GM12878 (cell line): Measurements from ENCODE around the gene CDCA8. TPM values are rescaled to one million over a fixed set of nuclear protein-coding genes. Genes with fewer than 3 reads are reported as not detected.

Source experiments
- ATAC-seq: fragments of 200-7000 bp; cut with Tn5 transposase; 3 replicates; pipeline ENCODE4 v1.9.1; 2020; ENCODE audit warnings: mild to moderate bottlenecking, moderate library complexity
- BruUV-seq: library from RNA; stranded (reverse); fragments of 400-500 nt; replicated peaks from 2 replicates; lab custom pipeline; 2021; lab: Mats Ljungman, UMichigan
- CTCF ChIA-PET: fragments of 300-600 bp; sonication (Branson Sonifier 250); formaldehyde crosslinking; extraction: SDS; loops from one replicate; lab custom pipeline; 2021; ENCODE audit warnings: inconsistent platforms; lab: Yijun Ruan, JAX
- POLR2A ChIA-PET: fragments of 350-600 bp; formaldehyde crosslinking; extraction: SDS; loops from one replicate; lab custom pipeline; 2021; ENCODE audit warnings: inconsistent platforms; lab: Charles Lee
- RAD21 ChIA-PET: fragments of 300-600 bp; sonication (Branson Sonifier 250); formaldehyde crosslinking; loops from one replicate; lab custom pipeline; 2023; ENCODE audit warnings: antibody characterized with exemption; ENCODE audit not compliant: unreplicated experiment; lab: Charles Lee
- SMC1A ChIA-PET: fragments of 300-600 bp; sonication (Branson Sonifier 250); formaldehyde crosslinking; loops from one replicate; lab custom pipeline; 2023; ENCODE audit not compliant: unreplicated experiment, uncharacterized antibody; lab: Charles Lee
- DNase-seq: peaks from one replicate; pipeline ENCODE4 v3.0.0-alpha.2; 2011; ENCODE audit warnings: low read depth, low spot score
- FAIRE-seq: peaks from 3 replicates; lab custom pipeline; 2011; peaks lifted over from hg19 to GRCh38; lab: Jason Lieb, UNC
- H2AFZ ChIP-seq: 2 replicates; pipeline ENCODE4 v1.6.0; 2011; ENCODE audit warnings: low read depth, low read length, control low read depth; ENCODE audit not compliant: control insufficient read depth
- H3K27ac ChIP-seq: 2 replicates; pipeline ENCODE4 v1.5.1; 2011; ENCODE audit warnings: control low read depth; ENCODE audit not compliant: control insufficient read depth, insufficient read depth
- H3K27me3 ChIP-seq, 2 experiments: replicated peaks in 1 of 2; 2 replicates each; pipeline versions ENCODE4 v1.6.0 to v1.6.1; 2011; ENCODE audit warnings: low read length in 1 of 2; ENCODE audit not compliant: control insufficient read depth in 2 of 2, insufficient read depth in 2 of 2
- H3K36me3 ChIP-seq, 2 experiments: 2 replicates each; pipeline ENCODE4 v1.5.1; 2011; ENCODE audit warnings: low read length in 1 of 2; ENCODE audit not compliant: control insufficient read depth in 2 of 2, insufficient read depth in 2 of 2
- H3K4me1 ChIP-seq: 2 replicates; pipeline ENCODE4 v1.6.1; 2011; ENCODE audit warnings: mild to moderate bottlenecking, low read length, moderate library complexity, mixed read lengths; ENCODE audit not compliant: control insufficient read depth, insufficient read depth
- H3K4me2 ChIP-seq: 2 replicates; pipeline ENCODE4 v1.6.0; 2011; ENCODE audit warnings: control low read depth; ENCODE audit not compliant: control insufficient read depth, insufficient read depth
- H3K4me3 ChIP-seq: fragments of 200-600 bp; sonication (generic); 2 replicates; pipeline ENCODE4 v1.5.1; 2016
- H3K79me2 ChIP-seq: 2 replicates; pipeline ENCODE4 v1.6.0; 2011; ENCODE audit warnings: low read length; ENCODE audit not compliant: control insufficient read depth, insufficient read depth
- H3K9ac ChIP-seq: 2 replicates; pipeline ENCODE4 v1.8.0; 2011; ENCODE audit warnings: low read length, control low read depth, mixed read lengths; ENCODE audit not compliant: control insufficient read depth, insufficient read depth
- H3K9me3 ChIP-seq: replicated peaks from 3 replicates; pipeline ENCODE4 v1.5.1; 2011; ENCODE audit warnings: mild to moderate bottlenecking, low read length; ENCODE audit not compliant: control insufficient read depth, insufficient read depth
- H4K20me1 ChIP-seq: 2 replicates; pipeline ENCODE4 v1.6.0; 2011; ENCODE audit not compliant: control insufficient read depth, insufficient read depth
- ATF2 ChIP-seq: IDR thresholded peaks from 2 replicates; pipeline ENCODE4 v1.6.1; 2012; ENCODE audit warnings: low read length, inconsistent platforms
- BMI1 ChIP-seq: fragments of 450-650 bp; IDR thresholded peaks from 2 replicates; pipeline ENCODE4 v1.6.1; 2016; ENCODE audit warnings: mild to moderate bottlenecking, moderate library complexity, borderline replicate concordance
- CBX5 ChIP-seq: sonication (generic); IDR thresholded peaks from 2 replicates; pipeline ENCODE4 v1.6.1; 2016; ENCODE audit warnings: low read depth, moderate library complexity, mild to moderate bottlenecking, inconsistent platforms
- CEBPZ ChIP-seq: fragments of 150-350 bp; IDR thresholded peaks from 2 replicates; pipeline ENCODE4 v1.6.1; 2016; ENCODE audit warnings: low read depth, low read length
- CREM ChIP-seq: IDR thresholded peaks from 2 replicates; pipeline ENCODE4 v1.6.1; 2014; ENCODE audit warnings: antibody characterized with exemption, low read depth
- GABPA ChIP-seq: IDR thresholded peaks from 2 replicates; pipeline ENCODE4 v1.6.1; 2014; ENCODE audit warnings: antibody characterized with exemption, low read depth, mild to moderate bottlenecking, inconsistent platforms
- IRF5 ChIP-seq: fragments of 450-650 bp; IDR thresholded peaks from 2 replicates; pipeline ENCODE4 v1.6.1; 2017; ENCODE audit warnings: borderline replicate concordance
- JUND ChIP-seq: IDR thresholded peaks from 2 replicates; pipeline ENCODE4 v1.6.1; 2012; ENCODE audit warnings: low read depth, mild to moderate bottlenecking, low read length, improper control_type of control experiment, moderate library complexity
- LARP7 ChIP-seq: fragments of 450-650 bp; IDR thresholded peaks from 2 replicates; pipeline ENCODE4 v1.6.1; 2017; ENCODE audit warnings: mild to moderate bottlenecking
- MTA2 ChIP-seq: fragments of 450-650 bp; IDR thresholded peaks from 2 replicates; pipeline ENCODE4 v1.6.1; 2016; ENCODE audit warnings: low read depth, mild to moderate bottlenecking, moderate library complexity
- NR2F1 ChIP-seq: fragments of 450-650 bp; conservative IDR thresholded peaks from 2 replicates; pipeline ENCODE4 v1.6.1; 2017; ENCODE audit warnings: mild to moderate bottlenecking
- SKIL ChIP-seq: fragments of 450-650 bp; IDR thresholded peaks from 2 replicates; pipeline ENCODE4 v1.6.1; 2017; ENCODE audit warnings: mild to moderate bottlenecking, low read depth, inconsistent platforms; ENCODE audit not compliant: poor library complexity, severe bottlenecking
- SP1 ChIP-seq: IDR thresholded peaks from one replicate; pipeline ENCODE4 v1.6.1; 2011; ENCODE audit warnings: low read depth, low read length
- ZNF24 ChIP-seq: fragments of 450-650 bp; IDR thresholded peaks from 2 replicates; pipeline ENCODE4 v1.6.1; 2017; ENCODE audit warnings: antibody characterized with exemption, mild to moderate bottlenecking
- ZNF384 ChIP-seq: IDR thresholded peaks from 2 replicates; pipeline ENCODE4 v1.6.1; 2012; ENCODE audit warnings: low read depth, mild to moderate bottlenecking, low read length, improper control_type of control experiment, borderline replicate concordance
- WGBS: methylation state at CpG from one replicate; pipeline ENCODE4 v1.1.6; 2016; ENCODE audit warnings: low lambda C conversion rate; ENCODE audit not compliant: insufficient replicate concordance, insufficient coverage; ENCODE audit errors: missing lambda C conversion rate; 5-methylcytosine and 5-hydroxymethylcytosine counted together
- in situ Hi-C: fragments of 300-500 bp; cut with MboI; formaldehyde crosslinking; loops from 9 replicates; pipeline ENCODE4 v1.14.3; 2018; ENCODE audit warnings: mixed read lengths
- intact Hi-C: fragments of 100-400 bp; cut with micrococcal nuclease; formaldehyde crosslinking; loops from one replicate; pipeline ENCODE4 v1.14.2; 2022; ENCODE audit not compliant: unreplicated experiment
- polyA plus RNA-seq, 11 experiments: library from polyadenylated mRNA; depleted of rRNA in 4 of 11; unstranded in 6 of 11; stranded (reverse) in 5 of 11; fragments of >200 nt; fragmentation: Nextera tagmentation in 4 of 11; fragmentation: Illumina TruSeq in 1 of 11; extraction: Ambion mirVana in 4 of 11; extraction: Trizol in 1 of 11; gene quantifications; 1 replicate in 1 of 11; 2 replicates in 10 of 11; pipeline versions ENCODE4 v1.2.1 to v1.2.3, GENCODE V29; 2011 to 2016; ENCODE audit warnings: inconsistent platforms in 2 of 11, missing spikeins in 2 of 11, low read depth in 1 of 11
- total RNA-seq, 4 experiments: library from RNA; depleted of rRNA in 3 of 4; stranded (reverse); fragments of >200 nt in 3 of 4; fragmentation: Illumina TruSeq in 1 of 4; extraction: Trizol in 1 of 4; gene quantifications; 2 replicates each; pipeline versions ENCODE4 v1.2.1 to v1.2.3, GENCODE V29; 2013 to 2021

CDCA8 gene
- total and polyA plus RNA-seq, 10 of the 15 experiments (the other 5 are each of a cell fraction or from before 2014, with no cell fraction given): 21.3 to 98.1 (median 61.4) TPM

- TF ChIP-seq CEBPZ: no peak
- TF ChIP-seq NR2F1: no peak
- TF ChIP-seq JUND: no peak
Measured at GRCh38 chr1:37730376-37730775, 38.1 kb downstream of the CDCA8 start (continued).

GRCh38 chr1:37731312-37732019 is 39.1 kb downstream of the CDCA8 start:
- BruUV-seq: no TSS peak
- WGBS: 62% methylated on average over 15 of the region's 15 CpGs
- ChIA-PET CTCF (no interaction called here), POLR2A (no interaction called here), SMC1A (no interaction called here), RAD21 (no interaction called here)
- Histone ChIP-seq H4K20me1 (no peaks in the 10 kb centered on the region), H3K79me2 (no peaks in the 10 kb centered on the region), H3K9me3 (no peaks in the 10 kb centered on the region), H3K27ac (no peak overlapping the region), H2AFZ (no peak overlapping the region), H3K4me3 (no peak overlapping the region), H3K27me3 (peaks cover 0 to 2% of the 10 kb centered on the region in 2 experiments), H3K36me3 (no peaks in the 10 kb centered on the region), H3K9ac (no peak overlapping the region), H3K4me1 (no peaks in the 10 kb centered on the region), H3K4me2 (no peak overlapping the region)
- in situ Hi-C loops (no loop called here), intact Hi-C loops (no loop called here)
- no peak for FAIRE-seq
- no peak for DNase-seq
- ATAC-seq: no peak
- no peak for TF ChIP-seq CBX5
- no peak for TF ChIP-seq MTA2
- TF ChIP-seq SP1: no peak
- no peak for TF ChIP-seq ZNF384
- TF ChIP-seq BMI1: no peak
- TF ChIP-seq IRF5: no peak
- TF ChIP-seq ATF2: no peak
- TF ChIP-seq GABPA: no peak
- no peak for TF ChIP-seq CREM
- TF ChIP-seq SKIL: no peak
- TF ChIP-seq ZNF24: no peak
- TF ChIP-seq LARP7: no peak
